Liver (tissue), 9 donors: Measurements from ENCODE around the gene PPP3CB. TPM values are rescaled to one million over a fixed set of nuclear protein-coding genes. Genes with fewer than 3 reads are reported as not detected.

Experiments used
- DNase-seq: peaks from one replicate; pipeline ENCODE4 v3.0.0-alpha.2; 2017; ENCODE audit warnings: low spot score
- H3K27ac ChIP-seq, 2 donors: one replicate each; pipeline ENCODE4 v1.7.0; 2013; ENCODE audit warnings: inconsistent platforms in 2 of 2, low read length in 2 of 2, control low read depth in 1 of 2, low read depth in 1 of 2, mild to moderate bottlenecking in 1 of 2
- H3K27me3 ChIP-seq, 4 donors: one replicate each; pipeline versions ENCODE4 v1.6.1 to v1.7.0; 2013; ENCODE audit warnings: low read length in 3 of 4, inconsistent platforms in 1 of 4, mild to moderate bottlenecking in 1 of 4, moderate library complexity in 1 of 4; ENCODE audit not compliant: control insufficient read depth in 4 of 4, insufficient read depth in 4 of 4
- H3K36me3 ChIP-seq, 4 donors: one replicate each; pipeline versions ENCODE4 v1.6.1 to v1.7.0; 2013; ENCODE audit warnings: low read length in 3 of 4, mild to moderate bottlenecking in 3 of 4, low read depth in 1 of 4, moderate library complexity in 1 of 4; ENCODE audit not compliant: control insufficient read depth in 4 of 4, insufficient read depth in 3 of 4
- H3K4me1 ChIP-seq, 4 donors: one replicate each; pipeline versions ENCODE4 v1.6.1 to v1.7.0; 2013; ENCODE audit warnings: low read length in 3 of 4, mild to moderate bottlenecking in 3 of 4, moderate library complexity in 1 of 4; ENCODE audit not compliant: control insufficient read depth in 4 of 4, insufficient read depth in 4 of 4
- H3K4me3 ChIP-seq, 3 donors: one replicate each; pipeline versions ENCODE4 v1.6.1 to v1.7.0; 2013; ENCODE audit warnings: low read length in 3 of 3, control low read depth in 1 of 3, low read depth in 1 of 3, mild to moderate bottlenecking in 1 of 3
- H3K9ac ChIP-seq, 2 donors: one replicate each; pipeline ENCODE4 v1.7.0; 2013; ENCODE audit warnings: low read length in 2 of 2, mild to moderate bottlenecking in 2 of 2, moderate library complexity in 2 of 2, control low read depth in 1 of 2, low read depth in 1 of 2
- H3K9me3 ChIP-seq, 4 donors: one replicate each; pipeline versions ENCODE4 v1.6.1 to v1.7.0; 2013; ENCODE audit warnings: low read length in 3 of 4; ENCODE audit not compliant: control insufficient read depth in 4 of 4
- ATF3 ChIP-seq: IDR thresholded peaks from 2 replicates; pipeline ENCODE4 v1.6.1; 2016; ENCODE audit warnings: antibody characterized with exemption
- CTCF ChIP-seq: fragments of 150-350 bp; IDR thresholded peaks from 2 replicates; pipeline ENCODE4 v1.5.1; 2017; ENCODE audit warnings: improper control_type of control experiment, low read depth, low read length; ENCODE audit not compliant: missing input control
- EGR1 ChIP-seq, 2 donors: IDR thresholded peaks; 2 replicates each; pipeline ENCODE4 v1.6.1; 2016 to 2018; ENCODE audit warnings: antibody characterized with exemption in 2 of 2, low read depth in 2 of 2
- FOXA1 ChIP-seq: IDR thresholded peaks from 2 replicates; pipeline ENCODE4 v1.6.1; 2016; ENCODE audit warnings: antibody characterized with exemption
- FOXA2 ChIP-seq: IDR thresholded peaks from 2 replicates; pipeline ENCODE4 v1.6.1; 2016; ENCODE audit warnings: antibody characterized with exemption
- GABPA ChIP-seq, 2 donors: IDR thresholded peaks in 1 of 2; conservative IDR thresholded peaks in 1 of 2; 2 replicates each; pipeline ENCODE4 v1.6.1; 2016; ENCODE audit warnings: antibody characterized with exemption in 2 of 2, mild to moderate bottlenecking in 1 of 2, moderate library complexity in 1 of 2
- HNF4A ChIP-seq, 2 donors: conservative IDR thresholded peaks; 2 replicates each; pipeline ENCODE4 v1.6.1; 2016; ENCODE audit warnings: antibody characterized with exemption in 2 of 2, mild to moderate bottlenecking in 2 of 2
- HNF4G ChIP-seq: IDR thresholded peaks from 2 replicates; pipeline ENCODE4 v1.6.1; 2016; ENCODE audit warnings: antibody characterized with exemption
- JUND ChIP-seq, 2 donors: IDR thresholded peaks; 2 replicates each; pipeline ENCODE4 v1.6.1; 2016; ENCODE audit warnings: antibody characterized with exemption in 2 of 2
- MAX ChIP-seq: IDR thresholded peaks from 2 replicates; pipeline ENCODE4 v1.6.1; 2016; ENCODE audit warnings: antibody characterized with exemption
- NR2F2 ChIP-seq: IDR thresholded peaks from 2 replicates; pipeline ENCODE4 v1.6.1; 2016; ENCODE audit warnings: antibody characterized with exemption
- RAD21 ChIP-seq, 2 donors: IDR thresholded peaks; 2 replicates each; pipeline ENCODE4 v1.6.1; 2016; ENCODE audit warnings: antibody characterized with exemption in 2 of 2, mild to moderate bottlenecking in 2 of 2
- REST ChIP-seq: IDR thresholded peaks from 2 replicates; pipeline ENCODE4 v1.6.1; 2016; ENCODE audit warnings: antibody characterized with exemption, mild to moderate bottlenecking
- RXRA ChIP-seq, 2 donors: IDR thresholded peaks; 2 replicates each; pipeline ENCODE4 v1.6.1; 2017 to 2018; ENCODE audit warnings: antibody characterized with exemption in 2 of 2, mild to moderate bottlenecking in 1 of 2
- SP1 ChIP-seq: IDR thresholded peaks from 2 replicates; pipeline ENCODE4 v1.6.1; 2018; ENCODE audit warnings: antibody characterized with exemption, mild to moderate bottlenecking
- TAF1 ChIP-seq: conservative IDR thresholded peaks from 2 replicates; pipeline ENCODE4 v1.6.1; 2016; ENCODE audit warnings: antibody characterized with exemption, mild to moderate bottlenecking
- YY1 ChIP-seq: IDR thresholded peaks from 2 replicates; pipeline ENCODE4 v1.6.1; 2016; ENCODE audit warnings: antibody characterized with exemption, mild to moderate bottlenecking
- ZBTB33 ChIP-seq: IDR thresholded peaks from 2 replicates; pipeline ENCODE4 v1.6.1; 2016; ENCODE audit warnings: antibody characterized with exemption
- WGBS: extraction: QIAGEN DNeasy Blood & Tissue Kit; methylation state at CpG from one replicate; pipeline ENCODE4 v1.1.7; 2013; 5-methylcytosine and 5-hydroxymethylcytosine counted together
- polyA plus RNA-seq, 2 donors: library from polyadenylated mRNA; stranded (reverse) in 1 of 2; unstranded in 1 of 2; fragments of 200-250 nt in 1 of 2; fragments of >200 nt in 1 of 2; fragmentation: Nextera tagmentation in 1 of 2; extraction: Ambion mirVana in 1 of 2; gene quantifications; one replicate each; pipeline versions ENCODE4 v1.2.1 to v1.2.3, GENCODE V29; 2013 to 2015
- total RNA-seq, 2 donors: library from RNA; depleted of rRNA; stranded (reverse); fragments of >200 nt; gene quantifications; one replicate each; pipeline ENCODE4 v1.2.3, GENCODE V29; 2014
- donor health status: healthy.
- donor health status: healthy.
- donor health status: healthy.
- donor health status: healthy.
- donor health status: healthy.

Gene PPP3CB
- total and polyA plus RNA-seq, 4 donors = 5.7 to 22.4 (median 11.4) TPM

GRCh38 chr10:73517166-73517888 is 21.5 kb upstream of the PPP3CB start:
- Histone ChIP-seq H3K9me3 (no peaks in the 10 kb centered on the region), H3K4me3 (no peak overlapping the region), H3K9ac (no peak overlapping the region), H3K27ac (no peak overlapping the region), H3K27me3 (no peaks in the 10 kb centered on the region), H3K36me3 (peaks cover 0 to 6% (median 2%) of the 10 kb centered on the region in 4 donors), H3K4me1 (no peaks in the 10 kb centered on the region)
- WGBS = 95% methylated on average over 4 of the region's 4 CpGs
- TF ChIP-seq MAX (no peak), HNF4A (conservative IDR thresholded peaks at IDR 0.05) (no peak)
- DNase-seq = no peak

- H3K9me3 ChIP-seq = no peaks in the 10 kb centered on the region
- 97% methylated on average over 4 of the region's 4 CpGs for WGBS
- peaks cover 0 to 3% (median 0%) of the 10 kb centered on the region in 4 donors for H3K36me3 ChIP-seq
- no peak overlapping the region for H3K4me3 ChIP-seq
- no peak overlapping the region for H3K27ac ChIP-seq
- no peaks in the 10 kb centered on the region for H3K27me3 ChIP-seq
- TF ChIP-seq CTCF = no peak
- no peak for TF ChIP-seq REST
- no peak for TF ChIP-seq GABPA (IDR thresholded peaks at IDR 0.05 in 1 of 2, conservative IDR thresholded peaks at IDR 0.05 in 1 of 2)
- TF ChIP-seq NR2F2 = no peak
- no peak for TF ChIP-seq SP1
- no peak for TF ChIP-seq EGR1 (IDR thresholded peaks at IDR 0.05; ENCODE audit: low read depth in 2 of 2)
- no peak for TF ChIP-seq ZBTB33
- TF ChIP-seq RAD21 (IDR thresholded peaks at IDR 0.05) = no peak
- no peak for TF ChIP-seq HNF4G
- no peak for TF ChIP-seq HNF4A (conservative IDR thresholded peaks at IDR 0.05)
- no peak for TF ChIP-seq FOXA1
- TF ChIP-seq RXRA (IDR thresholded peaks at IDR 0.05) = no peak
- no peak for TF ChIP-seq ATF3
- no peak for TF ChIP-seq FOXA2
- TF ChIP-seq YY1 = no peak
- no peak for TF ChIP-seq TAF1
- TF ChIP-seq MAX = no peak
- TF ChIP-seq JUND (IDR thresholded peaks at IDR 0.05) = no peak
- no peak for DNase-seq
- no peaks in the 10 kb centered on the region for H3K4me1 ChIP-seq
- H3K9ac ChIP-seq = no peak overlapping the region
Measured at GRCh38 chr10:73512207-73512743, 16.5 kb upstream of the PPP3CB start.
